ENCODE results near the gene CD68.

The CD68 gene

GRCh38 chr17:7579001-7579833 lies at the start of gene CD68:
TSS of gene CD68 (plus strand) at chr17:7579638. CDS start at chr17:7579678, 40 bp downstream.
- peak; percentile 55 to 65 for DNase-seq

- no peak for DNase-seq
Measured at GRCh38 chr17:7530023-7530900, 49.2 kb upstream of the CD68 start.

- no peak for DNase-seq
Measured at GRCh38 chr17:7538050-7538449, 41.4 kb upstream of the CD68 start.

- no peak for DNase-seq
Measured at GRCh38 chr17:7538891-7539545, 40.4 kb upstream of the CD68 start.

GRCh38 chr17:7541074-7541621 lies 38.3 kb upstream of the CD68 start:
- no peak for DNase-seq

- no peak for DNase-seq
Measured at GRCh38 chr17:7544911-7545310, 34.5 kb upstream of the CD68 start.

GRCh38 chr17:7548585-7549400 lies 30.6 kb upstream of the CD68 start, which contains the start of gene TNFSF12:
TSS of gene TNFSF12 (plus strand) at chr17:7549058. CDS start at chr17:7549154, 96 bp downstream.
- DNase-seq, result peak in 1 of 2 experiments; percentile 23

GRCh38 chr17:7549401-7550055 lies 29.9 kb upstream of the CD68 start:
- DNase-seq, result no peak

GRCh38 chr17:7550344-7550743 lies 29.1 kb upstream of the CD68 start:
- no peak for DNase-seq

GRCh38 chr17:7551396-7551795 lies 28.0 kb upstream of the CD68 start:
- no peak for DNase-seq

- no peak for DNase-seq
Measured at GRCh38 chr17:7552621-7553051, 26.8 kb upstream of the CD68 start.

GRCh38 chr17:7553356-7553755 lies 26.1 kb upstream of the CD68 start:
- DNase-seq, result no peak

- DNase-seq, result no peak
Measured at GRCh38 chr17:7555320-7555948, 24.0 kb upstream of the CD68 start.

- DNase-seq, result no peak
Measured at GRCh38 chr17:7556627-7557026, 22.8 kb upstream of the CD68 start.

GRCh38 chr17:7557147-7557764 lies 22.2 kb upstream of the CD68 start:
- DNase-seq, result no peak

- DNase-seq, result peak; percentile 86 to 90
Measured at GRCh38 chr17:7557775-7558543, 21.5 kb upstream of the CD68 start.

GRCh38 chr17:7558544-7559319 lies 20.7 kb upstream of the CD68 start, which contains the start of gene TNFSF13:
TSS of gene TNFSF13 (plus strand) at chr17:7558750. CDS start at chr17:7559040, 290 bp downstream.
- peak in 1 of 2 experiments; percentile 32 for DNase-seq
